ENCODE results near the gene LRP8.

DNA sequence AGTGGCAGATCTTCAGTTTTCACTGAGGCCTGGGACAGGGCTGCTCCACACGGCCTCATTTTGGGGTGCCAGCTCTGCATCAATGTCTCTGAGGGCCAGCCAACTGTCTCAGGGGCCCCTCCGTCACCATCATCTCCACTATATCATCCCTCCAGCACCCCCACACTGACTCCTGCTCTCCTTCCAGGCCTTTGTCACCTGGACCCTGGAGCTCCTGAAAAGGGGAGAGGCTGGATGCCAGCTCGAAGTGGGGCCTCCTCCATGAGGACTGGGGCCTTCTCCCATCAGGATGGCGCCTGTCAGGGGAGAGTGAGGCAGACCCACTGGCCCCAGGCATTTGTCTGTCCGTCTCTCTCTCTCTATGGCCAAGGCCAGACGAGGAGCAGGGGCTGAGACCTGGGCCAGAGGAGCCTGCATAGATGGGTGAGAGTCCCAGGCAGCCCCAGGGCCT lies 44.7 kb upstream of the LRP8 start:
- TF ChIP-seq, protein P1, sequence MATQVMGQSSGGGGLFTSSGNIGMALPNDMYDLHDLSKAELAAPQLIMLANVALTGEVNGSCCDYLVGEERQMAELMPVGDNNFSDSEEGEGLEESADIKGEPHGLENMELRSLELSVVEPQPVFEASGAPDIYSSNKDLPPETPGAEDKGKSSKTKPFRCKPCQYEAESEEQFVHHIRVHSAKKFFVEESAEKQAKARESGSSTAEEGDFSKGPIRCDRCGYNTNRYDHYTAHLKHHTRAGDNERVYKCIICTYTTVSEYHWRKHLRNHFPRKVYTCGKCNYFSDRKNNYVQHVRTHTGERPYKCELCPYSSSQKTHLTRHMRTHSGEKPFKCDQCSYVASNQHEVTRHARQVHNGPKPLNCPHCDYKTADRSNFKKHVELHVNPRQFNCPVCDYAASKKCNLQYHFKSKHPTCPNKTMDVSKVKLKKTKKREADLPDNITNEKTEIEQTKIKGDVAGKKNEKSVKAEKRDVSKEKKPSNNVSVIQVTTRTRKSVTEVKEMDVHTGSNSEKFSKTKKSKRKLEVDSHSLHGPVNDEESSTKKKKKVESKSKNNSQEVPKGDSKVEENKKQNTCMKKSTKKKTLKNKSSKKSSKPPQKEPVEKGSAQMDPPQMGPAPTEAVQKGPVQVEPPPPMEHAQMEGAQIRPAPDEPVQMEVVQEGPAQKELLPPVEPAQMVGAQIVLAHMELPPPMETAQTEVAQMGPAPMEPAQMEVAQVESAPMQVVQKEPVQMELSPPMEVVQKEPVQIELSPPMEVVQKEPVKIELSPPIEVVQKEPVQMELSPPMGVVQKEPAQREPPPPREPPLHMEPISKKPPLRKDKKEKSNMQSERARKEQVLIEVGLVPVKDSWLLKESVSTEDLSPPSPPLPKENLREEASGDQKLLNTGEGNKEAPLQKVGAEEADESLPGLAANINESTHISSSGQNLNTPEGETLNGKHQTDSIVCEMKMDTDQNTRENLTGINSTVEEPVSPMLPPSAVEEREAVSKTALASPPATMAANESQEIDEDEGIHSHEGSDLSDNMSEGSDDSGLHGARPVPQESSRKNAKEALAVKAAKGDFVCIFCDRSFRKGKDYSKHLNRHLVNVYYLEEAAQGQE (IDR thresholded peaks at IDR 0.05; ENCODE audit: insufficient read depth in 1 of 2, low read depth in 2 of 2, low read length in 2 of 2): no peak
- TF ChIP-seq POLR2AphosphoS5 (IDR thresholded peaks at IDR 0.05; ENCODE audit: low read depth, low read length): no peak
